Measurements from ENCODE around the gene ZMAT3.
"Not testable (repeated sequence)": the region's sequence is repeated elsewhere in the genome, so short reads cannot be mapped to it uniquely, and the experiment has no call there.

The ZMAT3 gene

GRCh38 chr3:179068779-179069530 is 2.7 kb downstream of the ZMAT3 start:
- DNase-seq (ENCODE audit: low read depth, low spot score), result peak; percentile 45

- DNase-seq (ENCODE audit: low read depth, low spot score), result peak; percentile 19
Measured at GRCh38 chr3:179067839-179068238, 3.8 kb downstream of the ZMAT3 start.

- DNase-seq (ENCODE audit: low read depth, low spot score), result no peak
Measured at GRCh38 chr3:179067291-179067690, 4.3 kb downstream of the ZMAT3 start.

- DNase-seq (ENCODE audit: low read depth, low spot score), result peak; percentile 35
Measured at GRCh38 chr3:179063945-179064560, 7.6 kb downstream of the ZMAT3 start.

- no peak for DNase-seq (ENCODE audit: low read depth, low spot score)
Measured at GRCh38 chr3:179056326-179056725, 15.3 kb downstream of the ZMAT3 start.

GRCh38 chr3:179054565-179054964 is 17.0 kb downstream of the ZMAT3 start:
- DNase-seq (ENCODE audit: low read depth, low spot score), result not testable (repeated sequence)

- peak; percentile 48 for DNase-seq (ENCODE audit: low read depth, low spot score)
Measured at GRCh38 chr3:179046497-179047353, 24.9 kb downstream of the ZMAT3 start.

GRCh38 chr3:179045719-179046402 is 25.7 kb downstream of the ZMAT3 start:
- no peak for DNase-seq (ENCODE audit: low read depth, low spot score)

GRCh38 chr3:179038899-179039251 is 32.7 kb downstream of the ZMAT3 start:
- not testable (repeated sequence) for DNase-seq (ENCODE audit: low read depth, low spot score)

GRCh38 chr3:179038216-179038898 is 33.3 kb downstream of the ZMAT3 start:
- DNase-seq (ENCODE audit: low read depth, low spot score), result no peak

- peak; percentile 89 for DNase-seq (ENCODE audit: low read depth, low spot score)
Measured at GRCh38 chr3:179037351-179037750, 34.3 kb downstream of the ZMAT3 start.

GRCh38 chr3:179036626-179037300 is 34.8 kb downstream of the ZMAT3 start:
- DNase-seq (ENCODE audit: low read depth, low spot score), result no peak

- peak; percentile 32 for DNase-seq (ENCODE audit: low read depth, low spot score)
Measured at GRCh38 chr3:179036226-179036625, 35.4 kb downstream of the ZMAT3 start.

- DNase-seq (ENCODE audit: low read depth, low spot score), result no peak
Measured at GRCh38 chr3:179035232-179035631, 36.4 kb downstream of the ZMAT3 start.

- not testable (repeated sequence) for DNase-seq (ENCODE audit: low read depth, low spot score)
Measured at GRCh38 chr3:179033304-179033657, 38.3 kb downstream of the ZMAT3 start.

- DNase-seq (ENCODE audit: low read depth, low spot score), result not testable (repeated sequence)
Measured at GRCh38 chr3:179032454-179033303, 38.9 kb downstream of the ZMAT3 start.

GRCh38 chr3:179029096-179029495 is 42.5 kb downstream of the ZMAT3 start:
- no peak for DNase-seq (ENCODE audit: low read depth, low spot score)

- no peak for DNase-seq (ENCODE audit: low read depth, low spot score)
Measured at GRCh38 chr3:179028408-179028807, 43.2 kb downstream of the ZMAT3 start.

GRCh38 chr3:179027326-179027900 is 44.2 kb downstream of the ZMAT3 start:
- peak; percentile 73 for DNase-seq (ENCODE audit: low read depth, low spot score)
